Ectodermal cell (in vitro differentiated cells): ENCODE data around the gene SMIM24.

Source experiments
- H3K27ac ChIP-seq: 2 replicates; pipeline ENCODE4 v1.7.0; 2013; ENCODE audit warnings: mild to moderate bottlenecking, low read depth, low read length; ENCODE audit not compliant: insufficient read depth, poor library complexity, severe bottlenecking
- H3K27me3 ChIP-seq: 2 replicates; pipeline ENCODE4 v1.7.0; 2013; ENCODE audit warnings: mild to moderate bottlenecking, low read length; ENCODE audit not compliant: insufficient read depth, control insufficient read depth, poor library complexity, severe bottlenecking
- H3K36me3 ChIP-seq: one replicate; pipeline ENCODE4 v1.7.0; 2013; ENCODE audit warnings: low read length; ENCODE audit not compliant: control insufficient read depth, insufficient read depth
- H3K4me1 ChIP-seq: one replicate; pipeline ENCODE4 v1.7.0; 2013; ENCODE audit warnings: low read length; ENCODE audit not compliant: control insufficient read depth, insufficient read depth
- H3K4me3 ChIP-seq: 2 replicates; pipeline ENCODE4 v1.7.0; 2013; ENCODE audit warnings: low read depth, low read length, control low read depth; ENCODE audit not compliant: insufficient read depth
- H3K9me3 ChIP-seq: 2 replicates; pipeline ENCODE4 v1.7.0; 2013; ENCODE audit warnings: mild to moderate bottlenecking, low read length, moderate library complexity; ENCODE audit not compliant: control insufficient read depth
- WGBS, 2 experiments: methylation state at CpG; one replicate each; pipeline ENCODE4 v1.1.7; 2013; ENCODE audit warnings: missing lambda C conversion rate in 2 of 2; 5-methylcytosine and 5-hydroxymethylcytosine counted together

The SMIM24 gene

GRCh38 chr19:3496392-3497273 is 16.3 kb upstream of the SMIM24 start:
- 96% methylated on average over 32 of the region's 32 CpGs for WGBS, 2 experiments
- Histone ChIP-seq H3K4me1 (peaks cover 3% of the 10 kb centered on the region), H3K27ac (no peak overlapping the region), H3K9me3 (no peaks in the 10 kb centered on the region), H3K4me3 (no peak overlapping the region), H3K27me3 (no peaks in the 10 kb centered on the region), H3K36me3 (peaks cover 10% of the 10 kb centered on the region)

- H3K36me3 ChIP-seq, result peaks cover 10% of the 10 kb centered on the region
Observed at GRCh38 chr19:3494559-3494958, 14.2 kb upstream of the SMIM24 start.

GRCh38 chr19:3494051-3494450 is 13.7 kb upstream of the SMIM24 start:
- no peaks in the 10 kb centered on the region for H3K27me3 ChIP-seq
- peaks cover 10% of the 10 kb centered on the region for H3K36me3 ChIP-seq
- H3K4me3 ChIP-seq, result no peak overlapping the region
- H3K4me1 ChIP-seq, result no peaks in the 10 kb centered on the region
- H3K27ac ChIP-seq, result no peak overlapping the region
- WGBS, 2 experiments, result 86% methylated on average over 15 of the region's 15 CpGs
- H3K9me3 ChIP-seq, result no peaks in the 10 kb centered on the region

More at GRCh38 chr19:3494559-3494958, 14.2 kb upstream of the SMIM24 start:
- H3K27me3 ChIP-seq, result no peaks in the 10 kb centered on the region
- no peaks in the 10 kb centered on the region for H3K9me3 ChIP-seq
- no peak overlapping the region for H3K4me3 ChIP-seq
- WGBS, 2 experiments, result 94 to 97% methylated on average over 18 of the region's 18 CpGs
- H3K27ac ChIP-seq, result no peak overlapping the region
- no peaks in the 10 kb centered on the region for H3K4me1 ChIP-seq

- Histone ChIP-seq H3K9me3 (no peaks in the 10 kb centered on the region), H3K27ac (no peak overlapping the region), H3K4me3 (no peak overlapping the region), H3K4me1 (no peaks in the 10 kb centered on the region), H3K36me3 (peaks cover 10% of the 10 kb centered on the region), H3K27me3 (no peaks in the 10 kb centered on the region)
- WGBS, 2 experiments, result 94 to 97% methylated on average over 14 of the region's 14 CpGs
Observed at GRCh38 chr19:3493651-3494050, 13.3 kb upstream of the SMIM24 start.

GRCh38 chr19:3492919-3493318 is 12.6 kb upstream of the SMIM24 start:
- no peak overlapping the region for H3K4me3 ChIP-seq
- H3K9me3 ChIP-seq, result no peaks in the 10 kb centered on the region
- WGBS, 2 experiments, result 94 to 95% methylated on average over 16 of the region's 16 CpGs
- H3K27me3 ChIP-seq, result no peaks in the 10 kb centered on the region
- no peak overlapping the region for H3K27ac ChIP-seq
- peaks cover 10% of the 10 kb centered on the region for H3K36me3 ChIP-seq
- H3K4me1 ChIP-seq, result no peaks in the 10 kb centered on the region

GRCh38 chr19:3492131-3492839 is 12.0 kb upstream of the SMIM24 start:
- 95 to 96% methylated on average over 45 of the region's 45 CpGs for WGBS, 2 experiments
- Histone ChIP-seq H3K4me1 (no peaks in the 10 kb centered on the region), H3K9me3 (no peaks in the 10 kb centered on the region), H3K36me3 (peaks cover 10% of the 10 kb centered on the region), H3K27me3 (no peaks in the 10 kb centered on the region), H3K4me3 (no peak overlapping the region), H3K27ac (no peak overlapping the region)

GRCh38 chr19:3491396-3492119 is 11.2 kb upstream of the SMIM24 start:
- no peaks in the 10 kb centered on the region for H3K9me3 ChIP-seq
- H3K4me1 ChIP-seq, result no peaks in the 10 kb centered on the region
- H3K27ac ChIP-seq, result no peak overlapping the region
- no peaks in the 10 kb centered on the region for H3K27me3 ChIP-seq
- 96% methylated on average over 55 of the region's 55 CpGs for WGBS, 2 experiments
- H3K36me3 ChIP-seq, result peaks cover 10% of the 10 kb centered on the region
- H3K4me3 ChIP-seq, result no peak overlapping the region

GRCh38 chr19:3483226-3483628 is 2.9 kb upstream of the SMIM24 start, which contains the start of gene SMIM44:
TSS of gene SMIM44 (minus strand) at chr19:3483441. CDS start at chr19:3483403, 38 bp downstream.
- WGBS, 2 experiments, result 91 to 92% methylated on average over 33 of the region's 33 CpGs
- Histone ChIP-seq H3K27ac (no peak within 1 kb of the TSS), H3K4me1 (no peaks in the 10 kb centered on the region), H3K36me3 (no peaks in the 10 kb centered on the region), H3K27me3 (peaks cover 11% of the 10 kb centered on the region), H3K4me3 (no peak within 1 kb of the TSS), H3K9me3 (no peaks in the 10 kb centered on the region)

- H3K4me3 ChIP-seq, result no peak overlapping the region
- no peaks in the 10 kb centered on the region for H3K36me3 ChIP-seq
- no peak overlapping the region for H3K27ac ChIP-seq
- H3K9me3 ChIP-seq, result no peaks in the 10 kb centered on the region
- 92 to 93% methylated on average over 49 of the region's 49 CpGs for WGBS, 2 experiments
- H3K27me3 ChIP-seq, result peaks cover 16% of the 10 kb centered on the region
- H3K4me1 ChIP-seq, result no peaks in the 10 kb centered on the region
Observed at GRCh38 chr19:3482507-3483225, 2.3 kb upstream of the SMIM24 start.
